ENCODE measurements around the gene IL4I1. TPM values are rescaled to one million over a fixed set of nuclear protein-coding genes. Genes with fewer than 3 reads are reported as not detected.

Gene IL4I1
- total RNA-seq, 4 donors from 2014 or later, result 0.34 to 0.50 TPM; not detected in 2

DNA sequence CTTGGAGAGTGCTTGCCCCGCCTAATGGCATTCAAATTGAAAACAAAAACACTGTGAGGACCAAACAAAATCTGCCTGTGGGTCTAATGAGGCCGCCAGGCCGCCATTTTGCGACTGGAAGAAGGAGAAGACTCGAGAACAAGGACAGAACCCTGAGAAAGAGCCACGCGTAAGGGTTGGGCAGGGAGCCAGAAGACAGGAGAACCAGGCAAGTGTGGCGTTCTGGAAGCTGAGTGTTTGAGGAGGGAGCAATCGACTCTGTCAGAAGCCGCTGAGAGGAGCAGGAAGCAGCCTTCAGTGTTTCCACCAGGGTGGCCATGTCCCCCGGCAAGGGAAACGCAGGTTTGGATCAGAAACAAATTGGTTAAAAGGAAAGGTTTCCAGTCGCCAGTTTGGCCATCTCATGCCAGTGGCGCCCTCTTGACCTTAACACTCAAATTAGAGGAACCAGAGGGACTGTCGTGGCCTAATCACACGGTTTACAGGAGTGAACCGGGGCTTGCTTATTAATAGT lies 55.9 kb downstream of the IL4I1 start:
- DNase-seq (ENCODE audit: extremely low spot score), result no peak
- Histone ChIP-seq H3K36me3 (peaks cover 10 to 46% (median 44%) of the 10 kb centered on the region in 4 donors), H3K27ac (replicated peaks in 1 of 4) (no peak overlapping the region), H3K9me3 (no peaks in the 10 kb centered on the region), H3K27me3 (no peaks in the 10 kb centered on the region), H3K4me3 (no peak overlapping the region), H3K4me1 (no peaks in the 10 kb centered on the region)
- no peak for TF ChIP-seq EP300 (IDR thresholded peaks at IDR 0.05)
- no peak for TF ChIP-seq POLR2AphosphoS5 (IDR thresholded peaks at IDR 0.05)
- TF ChIP-seq POLR2A (IDR thresholded peaks at IDR 0.05; ENCODE audit: low read depth), result no peak
- TF ChIP-seq, protein P1, sequence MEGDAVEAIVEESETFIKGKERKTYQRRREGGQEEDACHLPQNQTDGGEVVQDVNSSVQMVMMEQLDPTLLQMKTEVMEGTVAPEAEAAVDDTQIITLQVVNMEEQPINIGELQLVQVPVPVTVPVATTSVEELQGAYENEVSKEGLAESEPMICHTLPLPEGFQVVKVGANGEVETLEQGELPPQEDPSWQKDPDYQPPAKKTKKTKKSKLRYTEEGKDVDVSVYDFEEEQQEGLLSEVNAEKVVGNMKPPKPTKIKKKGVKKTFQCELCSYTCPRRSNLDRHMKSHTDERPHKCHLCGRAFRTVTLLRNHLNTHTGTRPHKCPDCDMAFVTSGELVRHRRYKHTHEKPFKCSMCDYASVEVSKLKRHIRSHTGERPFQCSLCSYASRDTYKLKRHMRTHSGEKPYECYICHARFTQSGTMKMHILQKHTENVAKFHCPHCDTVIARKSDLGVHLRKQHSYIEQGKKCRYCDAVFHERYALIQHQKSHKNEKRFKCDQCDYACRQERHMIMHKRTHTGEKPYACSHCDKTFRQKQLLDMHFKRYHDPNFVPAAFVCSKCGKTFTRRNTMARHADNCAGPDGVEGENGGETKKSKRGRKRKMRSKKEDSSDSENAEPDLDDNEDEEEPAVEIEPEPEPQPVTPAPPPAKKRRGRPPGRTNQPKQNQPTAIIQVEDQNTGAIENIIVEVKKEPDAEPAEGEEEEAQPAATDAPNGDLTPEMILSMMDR (IDR thresholded peaks at IDR 0.05), result no peak
- WGBS, result 91% methylated on average over 17 of the region's 17 CpGs
- intact Hi-C loops (cut with DNase I), result no loop called here

DNA sequence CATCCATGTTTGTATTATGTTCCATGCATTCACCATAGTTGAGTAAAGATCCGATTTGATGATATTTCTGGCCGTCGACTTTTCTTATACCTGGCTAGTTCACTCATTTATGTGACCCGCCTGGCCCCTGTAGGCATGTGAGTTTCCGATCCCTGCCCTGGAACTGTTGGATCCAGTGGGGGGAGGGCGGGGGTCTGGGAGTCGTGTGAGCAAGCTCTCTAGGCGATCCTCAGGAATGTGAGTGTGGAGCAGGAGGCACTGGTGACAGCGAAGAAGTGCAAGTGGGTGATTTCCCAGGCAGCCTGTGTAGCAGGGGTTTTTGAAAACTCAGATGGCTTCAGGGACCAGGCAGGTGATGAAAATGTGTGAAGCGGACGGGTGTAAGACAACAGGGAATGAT lies 56.4 kb downstream of the IL4I1 start:
- H3K27me3 ChIP-seq, result no peaks in the 10 kb centered on the region
- no peaks in the 10 kb centered on the region for H3K9me3 ChIP-seq
- peaks cover 14 to 51% (median 49%) of the 10 kb centered on the region in 4 donors for H3K36me3 ChIP-seq
- 87% methylated on average over 11 of the region's 11 CpGs for WGBS
- no peak overlapping the region for H3K4me3 ChIP-seq
- intact Hi-C loops (cut with DNase I), result no loop called here
- no peak overlapping the region for H3K27ac ChIP-seq (replicated peaks in 1 of 4)
- TF ChIP-seq, protein P1 (IDR thresholded peaks at IDR 0.05), result no peak
- TF ChIP-seq POLR2A (IDR thresholded peaks at IDR 0.05; ENCODE audit: low read depth), result no peak
- TF ChIP-seq EP300 (IDR thresholded peaks at IDR 0.05), result no peak
- no peak for DNase-seq (ENCODE audit: extremely low spot score)
- no peaks in the 10 kb centered on the region for H3K4me1 ChIP-seq

DNA sequence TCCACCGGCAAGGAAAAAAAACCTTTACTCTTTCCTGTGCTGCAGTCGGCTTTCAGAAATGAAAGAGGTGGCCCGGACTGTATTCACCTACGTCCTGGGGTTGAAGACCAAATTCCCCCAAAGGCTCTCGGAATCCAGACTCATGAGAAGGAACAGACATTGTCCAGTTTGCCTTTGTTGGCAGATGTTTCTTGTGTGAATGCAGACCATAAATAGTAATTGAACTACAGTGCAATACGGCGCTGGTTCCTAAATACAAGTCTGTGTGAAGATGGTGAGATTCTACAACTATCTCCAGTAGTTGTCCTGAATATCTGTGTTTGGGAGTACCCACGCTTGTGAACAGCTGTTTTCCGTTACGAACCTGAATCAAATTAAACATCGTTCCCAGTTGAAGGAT lies 57.0 kb downstream of the IL4I1 start:
- H3K9me3 ChIP-seq, result no peaks in the 10 kb centered on the region
- H3K4me3 ChIP-seq, result no peak overlapping the region
- H3K4me1 ChIP-seq, result no peaks in the 10 kb centered on the region
- intact Hi-C loops (cut with DNase I), result no loop called here
- peaks cover 20 to 57% (median 55%) of the 10 kb centered on the region in 4 donors for H3K36me3 ChIP-seq
- H3K27ac ChIP-seq (replicated peaks in 1 of 4), result no peak overlapping the region
- TF ChIP-seq, protein P1 (IDR thresholded peaks at IDR 0.05), result no peak
- TF ChIP-seq POLR2A (IDR thresholded peaks at IDR 0.05; ENCODE audit: low read depth) (no peak), EP300 (IDR thresholded peaks at IDR 0.05) (no peak), POLR2AphosphoS5 (IDR thresholded peaks at IDR 0.05) (no peak)
- no peak for DNase-seq (ENCODE audit: extremely low spot score)
- 88% methylated on average over 11 of the region's 11 CpGs for WGBS
- H3K27me3 ChIP-seq, result no peaks in the 10 kb centered on the region

Small RNA genes lying within 50 kb of the gene (small RNA-seq; reads per million reads assigned to genes)
- 0 to 0.08 (median 0) reads per million in 3 donors for gene MIR4749

Other genes starting within 250 kb of the IL4I1 start
- 10 to 100 TPM; 38.8 to 61.7 (median 56.7) TPM for gene IRF3, start 231.0 kb downstream of the IL4I1 start, total RNA-seq
- gene BCL2L12, start 231.0 kb downstream of the IL4I1 start, total RNA-seq, result 1 to 10 TPM; 4.2 to 9.9 (median 6.0) TPM
- 100 to 1,000 TPM; 102 to 191 (median 144) TPM for gene PRMT1, start 219.6 kb downstream of the IL4I1 start, total RNA-seq
- 1 to 10 TPM in 3 of 4 donors, under 1 TPM in 1; 0.83 to 4.1 (median 2.5) TPM for gene ADM5, start 207.3 kb downstream of the IL4I1 start, total RNA-seq
- gene CPT1C, start 205.8 kb downstream of the IL4I1 start, total RNA-seq, result 1 to 10 TPM; 2.7 to 6.6 (median 3.9) TPM
- under 1 TPM in 1 of 4 donors, not detected in 3; 0.57 TPM for gene TSKS, start 133.6 kb downstream of the IL4I1 start, total RNA-seq
- gene AP2A1, start 129.9 kb downstream of the IL4I1 start, total RNA-seq, result 100 to 1,000 TPM in 1 of 4 donors, 10 to 100 TPM in 3; 56.9 to 114 (median 87.8) TPM
- gene FUZ, start 83.6 kb downstream of the IL4I1 start, total RNA-seq, result 10 to 100 TPM; 14.1 to 38.0 (median 23.4) TPM
- gene MED25, start 78.6 kb downstream of the IL4I1 start, total RNA-seq, result 10 to 100 TPM; 22.5 to 36.0 (median 34.1) TPM
- gene PTOV1, start 45.7 kb downstream of the IL4I1 start, total RNA-seq, result 100 to 1,000 TPM in 1 of 4 donors, 10 to 100 TPM in 3; 60.5 to 102 (median 84.4) TPM
- 10 to 100 TPM; 21.4 to 43.7 (median 27.8) TPM for gene PNKP, start 29.3 kb downstream of the IL4I1 start, total RNA-seq
- 10 to 100 TPM; 15.4 to 30.6 (median 21.9) TPM for gene AKT1S1, start 19.5 kb downstream of the IL4I1 start, total RNA-seq
- gene TBC1D17, start 19.2 kb downstream of the IL4I1 start, total RNA-seq, result 10 to 100 TPM; 35.1 to 60.9 (median 44.0) TPM
- 10 to 100 TPM; 12.0 to 22.0 (median 14.4) TPM for gene ATF5, start 32.3 kb upstream of the IL4I1 start, total RNA-seq
- gene NUP62, start 32.6 kb upstream of the IL4I1 start, total RNA-seq, result 10 to 100 TPM; 27.0 to 44.3 (median 35.9) TPM
- 1 to 10 TPM in 2 of 4 donors, under 1 TPM in 2; 0.50 to 2.9 (median 1.4) TPM for gene SIGLEC11, start 64.3 kb upstream of the IL4I1 start, total RNA-seq
- gene VRK3, start 128.5 kb upstream of the IL4I1 start, total RNA-seq, result 10 to 100 TPM; 20.8 to 27.5 (median 25.5) TPM
- gene ZNF473, start 129.1 kb upstream of the IL4I1 start, total RNA-seq, result 1 to 10 TPM; 5.9 to 8.4 (median 7.3) TPM

Data from esophagus muscularis mucosa (tissue), 4 donors.